HG03095 (cell line): ENCODE results near the gene NCKAP5L.
"Not testable (repeated sequence)": the region's sequence is repeated elsewhere in the genome, so short reads cannot be mapped to it uniquely, and the experiment has no call there.

ENCODE experiments used
- ATAC-seq: cut with Tn5 transposase; IDR thresholded peaks from one replicate; pipeline ENCODE4 v1.9.1; 2021; ENCODE audit warnings: moderate library complexity; ENCODE audit not compliant: unreplicated experiment

NCKAP5L gene

DNA sequence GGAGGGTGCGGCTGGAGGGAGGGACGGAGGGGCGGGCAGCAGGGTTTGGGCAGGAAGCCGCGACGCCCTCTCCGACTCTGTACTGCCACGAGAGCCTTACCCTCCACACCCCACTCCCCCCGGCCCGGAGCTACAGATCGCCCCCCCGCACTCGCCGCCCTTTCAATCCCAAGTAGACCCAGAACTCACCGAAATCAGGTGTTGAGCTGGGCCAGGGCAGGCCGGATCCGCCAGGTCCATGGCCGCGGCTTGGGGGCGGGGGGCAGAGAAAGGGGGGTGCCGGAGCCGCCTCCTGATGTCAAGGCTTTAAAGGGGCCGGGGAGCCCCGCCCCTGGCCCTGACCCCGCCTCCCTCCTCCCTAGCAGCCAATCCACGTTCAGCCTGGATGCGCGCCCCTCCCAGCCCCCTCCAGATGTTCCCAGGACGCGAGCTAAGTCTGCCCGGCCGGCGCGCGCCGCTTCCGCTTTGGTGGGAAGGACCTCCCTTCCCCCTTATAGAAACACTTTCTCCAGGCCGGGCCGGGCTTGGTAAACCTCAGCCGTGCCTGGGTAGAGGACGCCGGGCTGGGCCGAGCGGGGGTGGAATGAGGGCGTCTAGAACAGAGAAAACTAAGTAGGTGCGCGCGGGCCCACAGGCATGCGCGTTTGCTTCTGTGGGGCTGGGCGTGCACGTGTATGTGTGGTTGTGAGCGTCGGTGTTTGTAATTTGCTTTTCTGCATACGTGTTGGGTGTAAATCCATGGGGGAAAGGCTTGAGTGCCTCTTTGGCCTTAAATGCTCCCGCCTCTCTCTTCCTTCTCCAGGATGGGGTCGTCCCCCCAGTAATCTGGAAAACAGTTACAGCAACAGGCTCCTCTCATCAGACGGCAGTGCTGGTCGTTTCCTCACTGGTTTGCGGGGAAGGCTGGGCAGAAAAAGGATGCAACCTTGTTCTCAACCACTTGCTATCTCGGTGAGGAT is at the start of gene NCKAP5L:
NCKAP5L (minus strand) TSS at position 281 of the 959 bp plus-strand sequence. CDS start 24,369 bp downstream, outside the sequence.
- peak; percentile 76 for ATAC-seq

DNA sequence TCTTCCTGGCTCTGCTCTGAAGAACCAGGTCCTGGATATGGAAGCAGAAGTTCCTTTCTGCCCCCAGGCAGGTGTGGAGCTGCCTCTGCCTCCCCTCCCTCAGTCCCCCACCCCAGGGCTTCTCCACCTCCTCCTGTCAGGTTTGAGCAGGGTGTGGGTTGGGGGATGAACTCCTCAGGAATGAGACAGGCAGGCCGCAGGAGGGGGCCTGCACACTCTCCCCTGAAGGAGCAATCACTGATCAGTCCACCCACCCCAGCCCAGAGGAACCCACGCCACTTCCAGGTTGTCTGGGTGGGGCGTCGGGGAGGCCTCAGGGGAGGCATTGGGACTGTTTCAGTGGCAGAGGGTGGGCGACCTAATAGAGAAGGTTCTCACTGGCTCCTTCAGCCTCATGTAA is 48.9 kb upstream of the NCKAP5L start:
- ATAC-seq, result no peak

DNA sequence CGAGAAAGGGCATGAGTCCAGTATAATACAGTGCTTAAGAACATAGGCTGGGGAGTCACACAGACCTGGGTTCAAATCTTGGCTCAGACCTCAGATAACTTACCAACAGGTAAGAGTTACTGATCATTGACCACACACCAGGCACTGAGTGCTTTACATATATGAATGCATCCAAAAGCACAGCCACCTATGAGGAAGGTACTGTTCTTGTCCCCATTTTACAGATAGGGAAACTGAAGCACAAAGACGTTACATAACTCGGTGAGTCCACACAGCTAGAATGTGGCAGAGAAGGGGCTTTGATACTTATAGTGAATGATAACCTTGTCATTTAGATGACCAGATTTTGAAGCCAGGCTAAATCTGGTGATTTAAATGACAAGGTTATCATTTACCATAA is 47.9 kb upstream of the NCKAP5L start:
- no peak for ATAC-seq

DNA sequence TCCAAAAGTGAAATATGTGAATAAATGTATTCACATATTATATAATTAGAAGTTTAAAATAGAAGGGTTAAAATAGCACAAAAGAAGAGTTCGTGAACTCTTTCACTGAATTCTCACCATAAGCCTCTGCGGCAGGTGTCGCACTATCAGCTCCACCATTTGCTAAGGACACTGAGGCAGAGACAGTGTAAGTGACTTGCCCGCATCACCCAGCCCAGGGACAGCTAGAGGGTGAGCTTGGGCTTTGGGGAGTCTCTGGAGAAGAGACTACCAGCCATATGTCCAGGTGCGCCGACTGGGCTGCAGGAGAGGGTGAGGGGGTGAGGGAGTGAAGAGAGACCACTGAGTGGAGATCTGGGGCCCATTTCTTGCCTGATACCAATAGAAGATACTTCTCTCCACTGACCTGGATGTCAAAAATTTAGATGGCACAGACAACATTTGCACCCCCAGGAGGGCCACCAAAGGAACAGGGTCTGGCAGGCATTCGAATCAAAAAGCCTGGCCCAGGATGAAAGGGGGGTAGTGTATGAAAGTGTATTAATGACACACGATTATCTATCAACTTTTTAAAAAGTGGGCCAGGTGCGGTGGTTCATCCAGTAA is 47.0 kb upstream of the NCKAP5L start:
- no peak for ATAC-seq

GRCh38 chr12:49874142-49874897 is 46.1 kb upstream of the NCKAP5L start:
- ATAC-seq, result no peak

DNA sequence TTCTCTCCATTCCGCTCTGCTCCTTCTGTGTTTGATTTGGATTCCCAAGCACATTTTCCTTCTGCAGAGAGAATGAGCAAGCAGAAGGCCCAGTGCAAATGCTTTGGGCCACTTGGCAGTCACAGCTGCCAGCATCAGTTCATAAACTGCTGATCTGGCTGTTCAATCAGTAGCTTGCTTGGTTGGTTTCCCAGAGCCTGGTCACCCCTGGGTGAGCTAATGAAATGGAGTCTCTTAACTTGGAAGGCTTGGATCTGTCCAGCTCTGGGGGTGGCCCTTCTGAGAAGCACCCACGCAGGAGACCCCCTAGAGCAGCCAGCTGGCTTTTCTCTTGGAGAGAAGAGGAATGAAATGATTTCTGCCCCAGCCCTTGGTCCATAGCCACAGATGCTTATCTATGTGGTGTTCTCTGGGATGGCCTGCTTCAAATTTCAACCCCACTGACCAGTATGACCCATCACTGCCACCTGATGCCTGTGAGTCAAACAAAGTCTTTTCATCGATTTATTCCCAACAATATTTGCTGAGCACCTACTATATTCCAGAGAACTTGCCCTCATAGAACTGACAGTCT is 45.2 kb upstream of the NCKAP5L start:
- no peak for ATAC-seq

DNA sequence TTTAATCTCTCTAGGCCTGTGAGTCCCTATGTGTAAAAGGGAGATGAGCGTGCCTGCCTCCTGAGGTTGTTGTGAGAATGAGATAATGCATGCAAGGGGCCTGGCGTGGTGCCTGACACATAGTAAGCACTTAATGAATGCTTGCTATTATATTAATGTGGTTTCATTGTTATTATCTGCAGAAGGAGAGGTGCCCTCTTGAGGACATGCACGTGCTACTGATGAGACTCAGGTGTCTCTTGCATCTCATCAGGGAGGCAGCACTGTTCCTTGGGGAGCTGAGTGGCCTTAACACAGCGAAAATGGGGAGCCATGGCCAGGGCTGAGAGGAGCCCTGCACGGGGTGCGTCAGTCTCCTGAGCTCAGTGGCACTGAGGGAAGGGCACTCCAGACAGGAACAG is 44.6 kb upstream of the NCKAP5L start:
- ATAC-seq, result no peak

DNA sequence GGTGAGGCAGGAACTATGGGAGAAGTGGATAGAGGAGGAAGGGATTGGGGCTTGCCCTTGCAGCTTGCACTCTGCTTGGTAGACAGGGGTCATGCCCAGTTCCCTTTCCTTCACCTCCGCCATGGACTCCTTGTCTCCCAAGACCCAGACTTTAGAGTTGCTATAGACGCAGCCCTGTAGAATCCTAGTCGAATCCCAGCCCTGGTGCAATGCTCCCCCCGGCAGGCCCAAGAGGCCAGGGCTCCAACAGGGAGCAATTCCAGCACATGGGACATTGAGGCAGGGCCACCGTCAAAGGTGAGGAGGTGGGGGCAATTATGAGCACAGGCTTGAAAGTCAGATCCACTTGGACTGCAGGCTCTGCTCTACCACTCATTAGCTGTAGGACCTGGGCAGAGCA is 44.2 kb upstream of the NCKAP5L start:
- ATAC-seq, result no peak

DNA sequence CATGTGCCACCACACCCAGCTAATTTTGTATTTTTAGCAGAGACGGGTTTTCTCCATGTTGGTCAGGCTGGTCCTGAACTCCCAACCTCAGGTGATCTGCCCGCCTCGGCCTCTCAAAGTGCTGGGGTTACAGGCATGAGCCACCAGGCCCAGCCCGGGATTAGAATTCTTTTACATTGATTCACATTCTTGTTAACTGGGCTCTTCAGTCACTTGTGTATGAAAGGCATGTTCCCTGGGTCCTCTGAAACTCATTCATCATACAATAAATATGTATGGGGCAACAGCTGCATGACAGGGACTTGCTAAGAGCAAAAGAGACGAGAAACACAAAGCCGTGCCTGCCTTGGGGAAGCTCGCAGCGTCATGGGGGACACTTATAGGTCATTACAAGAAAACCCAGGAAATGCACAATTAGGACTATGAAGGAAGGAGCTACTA is 43.6 kb upstream of the NCKAP5L start:
- ATAC-seq, result not testable (repeated sequence)

DNA sequence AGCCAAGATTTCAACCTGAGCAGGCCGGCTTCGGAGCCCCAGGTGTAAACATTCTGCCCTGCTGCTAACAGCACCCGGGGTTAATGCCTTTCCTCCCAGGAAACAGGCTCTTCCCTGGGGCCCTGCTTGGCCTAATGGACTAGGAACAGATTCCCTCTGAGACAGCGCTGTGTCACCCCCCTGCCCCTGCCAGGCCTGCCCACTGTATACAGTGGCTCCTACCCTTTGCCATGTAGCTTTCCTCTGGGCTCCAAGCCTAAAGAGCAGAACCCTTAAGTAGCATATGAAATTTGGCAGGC is 43.0 kb upstream of the NCKAP5L start:
- ATAC-seq, result no peak

GRCh38 chr12:49870501-49871262 is 42.5 kb upstream of the NCKAP5L start:
- ATAC-seq, result no peak

- ATAC-seq, result no peak
Measured at GRCh38 chr12:49869816-49870500, 41.7 kb upstream of the NCKAP5L start.

DNA sequence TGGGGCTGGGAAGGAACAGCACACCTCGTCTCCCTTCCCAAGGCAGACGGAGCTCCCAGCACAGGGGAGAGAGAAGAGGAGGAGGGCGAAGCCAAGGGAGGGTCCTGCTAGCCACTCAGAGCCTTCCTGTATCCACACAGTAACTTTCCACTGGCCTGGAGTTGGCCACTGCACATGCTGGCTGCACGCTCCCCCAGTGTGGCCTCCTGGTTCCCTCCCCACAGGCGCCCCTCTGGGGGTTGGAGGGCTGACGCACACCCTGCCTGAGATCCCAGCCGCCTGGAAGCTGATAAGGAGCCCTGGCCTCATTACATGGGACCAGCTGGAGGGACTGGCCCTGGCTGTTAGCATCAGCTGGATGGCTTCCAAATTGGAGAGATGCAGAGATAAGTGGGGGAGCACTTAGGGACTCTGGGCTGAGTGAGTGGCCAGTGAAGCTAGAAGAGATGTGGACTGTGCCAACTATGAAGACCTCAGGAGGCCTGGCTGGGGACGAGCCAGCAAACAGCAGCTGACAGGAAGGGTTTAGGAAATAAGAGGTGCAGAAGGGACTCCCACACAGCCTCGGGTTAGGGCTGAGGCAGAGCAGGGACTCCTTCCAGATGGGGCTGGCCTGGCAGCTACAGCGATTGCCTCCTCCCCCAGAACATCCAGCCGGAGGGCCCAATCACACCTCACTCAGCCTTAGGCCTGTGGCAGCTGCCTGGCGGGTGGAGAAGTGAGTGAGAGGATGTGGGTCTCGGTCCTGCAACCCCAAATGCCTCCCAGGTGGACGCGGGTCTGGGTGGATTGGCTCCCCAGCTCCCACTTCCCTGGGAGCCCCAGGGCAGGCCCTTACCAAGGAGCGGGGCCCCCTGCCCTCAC is 41.0 kb upstream of the NCKAP5L start:
- ATAC-seq, result no peak

DNA sequence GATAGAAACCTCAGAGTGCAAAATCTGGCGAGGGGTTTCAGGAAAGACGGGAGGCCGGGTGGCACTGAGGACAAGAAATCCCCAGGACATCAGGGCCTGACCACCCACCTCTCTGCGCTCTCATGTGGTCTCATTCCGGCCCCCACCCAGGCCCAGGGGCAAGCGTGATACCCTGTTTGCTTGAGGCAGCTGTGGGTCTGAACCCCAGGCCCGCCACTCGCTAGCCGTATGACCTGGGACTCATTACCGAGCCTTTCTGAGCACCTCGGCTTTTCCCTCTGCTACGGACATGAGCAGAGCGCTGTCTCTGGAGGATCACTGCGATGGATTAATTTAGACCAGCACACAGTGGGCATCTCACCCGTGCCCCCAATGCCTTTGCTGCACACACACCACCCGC is 40.2 kb upstream of the NCKAP5L start:
- no peak for ATAC-seq

GRCh38 chr12:49867570-49868341 is 39.5 kb upstream of the NCKAP5L start:
- no peak for ATAC-seq

DNA sequence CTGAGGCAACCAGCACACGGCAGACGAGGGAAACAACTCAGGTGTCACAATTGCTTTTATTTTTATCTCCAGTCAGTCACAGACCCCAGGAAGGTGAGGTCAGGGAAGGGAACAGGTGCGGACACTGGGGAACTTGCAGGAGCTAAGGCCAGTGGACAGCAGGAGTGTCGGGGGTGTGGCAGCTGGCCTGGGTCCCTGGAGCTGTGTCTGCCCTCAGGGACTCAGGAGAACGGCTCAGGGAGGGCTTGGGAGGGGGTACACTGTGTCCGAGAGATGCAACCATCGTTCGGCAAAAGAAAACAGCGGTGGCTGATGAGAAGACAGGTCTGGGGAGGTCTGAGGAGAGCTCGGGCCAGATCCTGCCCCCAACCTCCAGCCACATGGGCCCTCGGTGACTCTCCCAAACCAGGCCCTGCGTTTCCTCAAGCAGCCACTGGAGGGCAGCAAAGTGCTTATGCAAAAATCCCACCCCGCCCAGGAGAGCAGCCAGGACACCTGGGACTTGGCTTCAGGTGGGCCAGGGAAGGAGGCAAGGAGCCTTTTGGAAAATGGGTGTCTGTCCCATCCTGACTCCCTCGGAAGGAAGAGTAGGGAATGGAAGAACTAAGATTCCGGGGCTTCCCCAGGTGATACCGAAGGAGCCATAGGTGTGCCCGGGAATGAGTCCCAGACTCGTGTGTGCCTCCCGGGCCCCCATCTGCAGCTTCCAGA is 38.8 kb upstream of the NCKAP5L start:
- ATAC-seq, result no peak

DNA sequence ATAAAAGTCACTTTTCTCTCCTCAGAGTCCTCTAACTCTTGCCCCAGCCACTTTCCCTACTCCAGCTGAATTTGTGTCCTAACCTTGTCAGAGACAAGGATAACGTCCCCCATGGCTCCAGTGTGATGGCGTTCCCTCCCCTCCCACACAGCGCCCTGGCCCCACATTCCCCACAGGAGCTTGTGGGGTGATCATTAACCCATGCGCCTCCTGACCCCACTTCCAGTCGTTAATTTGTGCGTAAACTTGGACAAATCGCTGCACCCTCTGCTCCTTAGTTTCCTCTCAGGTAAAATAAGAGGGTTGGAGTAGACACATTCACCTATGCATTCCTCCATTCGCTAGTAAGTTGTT is 37.5 kb upstream of the NCKAP5L start:
- ATAC-seq, result no peak
